GM19328 (cell line): ENCODE measurements around the gene CHTF18.

Experiments
- ATAC-seq: cut with Tn5 transposase; IDR thresholded peaks from one replicate; pipeline ENCODE4 v1.9.1; 2021; ENCODE audit warnings: mild to moderate bottlenecking, moderate library complexity; ENCODE audit not compliant: unreplicated experiment

The CHTF18 gene

GRCh38 chr16:843771-844170, 55.4 kb downstream of the CHTF18 start:
- no peak for ATAC-seq

- ATAC-seq = no peak
These were observed 56.4 kb downstream of the CHTF18 start for GRCh38 chr16:844638-845350.

- ATAC-seq = no peak
These were observed 56.9 kb downstream of the CHTF18 start for GRCh38 chr16:845351-845745.

GRCh38 chr16:847151-847550, 58.7 kb downstream of the CHTF18 start:
- no peak for ATAC-seq
